CMK (cell line): ENCODE data around the gene PHC3.
"Not testable (repeated sequence)": the region's sequence is repeated elsewhere in the genome, so short reads cannot be mapped to it uniquely, and the experiment has no call there.

ENCODE experiments used
- DNase-seq: peaks from one replicate; pipeline ENCODE4 v3.0.0-alpha.2; 2010; ENCODE audit warnings: low read depth

Gene PHC3

DNA sequence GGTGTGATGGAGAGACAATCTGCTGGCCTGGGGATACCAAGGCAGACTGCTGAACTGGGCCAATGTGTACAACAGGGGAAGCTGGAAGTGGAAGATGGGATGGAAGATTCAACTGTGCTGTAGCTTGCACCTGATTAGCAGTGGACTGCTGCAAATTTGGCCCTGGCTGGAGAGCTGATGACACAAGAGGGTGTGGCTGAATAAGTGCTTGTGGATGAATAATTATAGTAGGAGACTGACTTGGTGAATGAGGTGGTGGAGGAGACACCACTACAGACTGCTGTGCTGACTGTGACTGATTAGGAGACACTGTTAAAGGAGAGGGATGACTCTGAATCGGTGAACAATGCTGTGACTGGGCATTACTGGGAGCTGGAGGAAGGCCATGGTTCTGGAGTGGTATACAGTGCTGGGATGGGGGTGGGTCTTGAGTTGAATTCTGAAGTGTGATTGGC, 52.5 kb downstream of the PHC3 start:
- no peak for DNase-seq

- DNase-seq: no peak
Measured at GRCh38 chr3:170128259-170128976, 53.1 kb downstream of the PHC3 start.

GRCh38 chr3:170117134-170117533, 64.4 kb downstream of the PHC3 start:
- no peak for DNase-seq

- not testable (repeated sequence) for DNase-seq
Measured at GRCh38 chr3:170114165-170114564, 67.4 kb downstream of the PHC3 start.

- DNase-seq: no peak
Measured at GRCh38 chr3:170111147-170111771, 70.3 kb downstream of the PHC3 start.

- no peak for DNase-seq
Measured at GRCh38 chr3:170109579-170110293, 71.8 kb downstream of the PHC3 start.

DNA sequence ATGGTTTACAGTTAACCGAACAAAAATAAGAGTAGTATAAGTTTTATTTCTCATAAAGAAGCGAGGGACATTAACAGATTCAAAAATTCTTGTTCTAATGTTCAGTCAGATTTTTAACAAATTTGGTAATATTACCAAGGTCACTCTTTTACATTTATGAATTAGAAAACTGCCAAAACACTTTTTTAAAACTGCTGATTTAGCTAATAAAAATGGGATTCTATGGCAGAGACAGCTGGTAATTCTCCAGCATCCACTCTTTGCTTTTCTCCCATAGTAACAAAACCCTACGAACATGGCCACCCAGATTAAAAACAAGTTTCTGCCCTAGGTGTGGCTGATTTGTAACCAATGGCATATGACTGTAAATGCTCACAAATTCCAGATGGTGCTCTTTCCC, 72.6 kb downstream of the PHC3 start:
- DNase-seq: no peak

- no peak for DNase-seq
Measured at GRCh38 chr3:170107941-170108340, 73.6 kb downstream of the PHC3 start.

DNA sequence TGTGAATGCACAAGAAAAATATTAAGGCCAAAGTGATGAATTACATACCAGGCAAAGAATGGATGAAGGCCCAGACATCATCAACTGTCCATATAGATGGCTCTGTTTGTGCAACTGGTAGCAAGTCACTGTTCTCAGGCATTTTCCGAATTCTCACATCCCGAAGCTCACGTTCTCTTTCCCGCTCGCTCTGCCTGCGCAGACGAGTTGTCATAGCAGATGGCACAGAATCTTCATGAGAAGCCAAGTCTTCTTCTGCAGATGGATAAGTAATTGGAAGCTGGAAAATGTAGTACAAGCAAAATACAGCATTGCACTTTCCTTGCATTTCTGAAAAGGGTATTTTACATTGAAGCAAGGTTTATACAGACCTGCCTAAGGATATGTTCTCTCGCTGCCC, 79.1 kb downstream of the PHC3 start:
- DNase-seq: no peak

DNA sequence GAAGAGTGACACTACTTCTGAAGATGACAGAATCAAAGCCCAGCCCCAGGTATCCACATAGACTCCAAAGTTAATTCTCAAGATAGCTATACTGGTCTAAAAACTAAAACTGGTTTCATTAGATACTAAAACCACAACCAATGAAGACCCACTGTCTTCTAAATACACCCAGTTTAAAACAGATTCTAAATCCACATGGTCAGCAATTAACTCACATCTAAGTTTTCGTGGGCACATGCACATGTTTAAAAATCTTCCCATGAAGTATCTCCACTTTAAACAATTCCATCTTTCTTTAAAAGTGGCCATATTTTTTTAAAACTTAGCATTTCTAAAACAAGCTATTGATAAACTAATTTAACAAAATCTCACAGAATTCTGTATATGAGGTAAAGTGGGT, 80.6 kb downstream of the PHC3 start:
- no peak for DNase-seq

- DNase-seq: no peak
Measured at GRCh38 chr3:170098753-170099152, 82.8 kb downstream of the PHC3 start.

DNA sequence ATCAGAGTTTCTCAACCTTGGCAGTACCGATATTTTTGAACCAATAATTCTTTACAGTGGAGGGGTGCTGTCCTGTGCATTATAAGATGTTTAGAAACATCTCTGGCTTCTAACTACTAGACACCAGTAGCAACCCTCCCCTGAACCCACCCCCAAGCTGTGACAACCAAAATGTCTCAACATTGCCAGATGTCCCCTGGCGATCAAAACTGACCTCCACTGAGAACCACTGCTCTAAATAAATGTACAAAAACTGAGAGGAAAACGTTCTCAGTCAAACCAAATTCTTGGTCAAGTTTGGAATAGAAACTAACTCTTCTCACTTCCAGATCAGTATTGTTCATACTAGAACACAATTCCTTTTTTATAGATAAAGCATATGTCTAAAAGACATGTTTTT, 85.2 kb downstream of the PHC3 start:
- no peak for DNase-seq

- DNase-seq: no peak
Measured at GRCh38 chr3:170095771-170096170, 85.8 kb downstream of the PHC3 start.

GRCh38 chr3:170092907-170093306, 88.6 kb downstream of the PHC3 start:
- no peak for DNase-seq

DNA sequence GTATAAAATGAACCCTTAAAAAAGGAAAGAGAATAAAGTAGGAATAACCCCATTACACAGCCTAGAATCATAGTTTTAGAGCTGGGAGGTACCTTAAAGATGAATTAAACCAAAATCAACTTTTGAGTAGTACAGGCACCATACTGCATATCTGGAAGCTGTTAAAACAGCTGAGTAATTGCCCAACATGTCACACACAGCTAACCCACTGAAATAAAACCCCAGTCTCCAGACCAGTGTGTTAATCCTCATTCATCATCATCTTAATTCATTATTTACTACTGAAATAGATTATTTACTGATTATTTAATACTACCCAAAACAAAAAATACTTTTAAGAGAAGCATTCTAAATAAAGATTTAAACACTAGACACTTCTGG, 90.9 kb downstream of the PHC3 start:
- DNase-seq: no peak

DNA sequence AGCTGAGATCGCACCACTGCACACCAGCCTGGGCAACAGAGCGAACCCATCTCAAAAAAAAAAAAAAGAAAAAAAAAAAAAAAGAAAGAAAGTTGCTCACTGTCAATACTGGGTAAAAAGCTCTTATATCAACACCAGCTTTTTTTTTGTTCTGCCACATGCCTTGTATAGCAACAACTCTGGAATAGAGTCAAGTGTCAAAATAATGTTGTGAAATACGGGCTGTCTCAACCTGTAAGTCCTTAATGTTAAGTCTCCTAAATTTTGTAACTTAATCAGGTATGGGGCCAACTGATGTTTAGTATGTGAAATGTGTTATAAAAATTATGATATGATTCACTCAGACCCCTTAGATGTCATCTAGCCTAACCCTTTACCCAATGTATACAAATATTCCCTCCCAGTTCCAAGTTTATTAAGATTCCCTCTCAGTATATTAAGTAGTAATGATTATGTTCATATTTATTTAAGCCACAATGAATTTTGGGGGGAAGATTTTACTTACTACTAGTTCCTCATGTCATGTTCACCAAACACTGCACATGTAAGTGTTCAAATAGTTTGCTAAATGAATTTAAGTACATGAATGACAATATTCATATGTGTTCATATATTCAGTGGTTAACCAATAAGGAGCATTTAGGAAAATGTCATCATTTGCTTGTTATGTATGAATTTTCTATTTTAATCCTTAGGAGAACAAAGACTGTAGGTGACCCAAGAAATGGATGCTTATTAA, 91.5 kb downstream of the PHC3 start:
- no peak for DNase-seq

- DNase-seq: no peak
Measured at GRCh38 chr3:170085396-170085795, 96.1 kb downstream of the PHC3 start.

DNA sequence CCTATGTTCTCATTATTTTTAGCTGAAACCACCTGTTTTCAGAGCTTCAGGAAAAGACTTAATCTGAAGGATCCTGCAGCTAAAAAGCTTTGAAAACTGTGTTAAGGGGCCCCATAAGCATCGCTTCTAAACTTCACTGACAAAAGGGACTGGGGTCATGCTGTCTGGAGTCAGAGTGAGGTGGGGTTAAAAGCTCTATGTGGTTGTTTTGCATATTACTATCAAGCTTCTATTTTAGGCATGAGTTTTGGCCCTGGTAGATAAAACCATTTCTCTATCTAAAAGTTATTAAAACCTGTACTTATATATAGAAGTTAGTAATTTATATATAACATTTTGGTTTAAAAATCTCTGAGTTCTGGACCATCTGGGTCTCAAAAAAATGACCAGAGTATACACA, 98.2 kb downstream of the PHC3 start:
- no peak for DNase-seq

DNA sequence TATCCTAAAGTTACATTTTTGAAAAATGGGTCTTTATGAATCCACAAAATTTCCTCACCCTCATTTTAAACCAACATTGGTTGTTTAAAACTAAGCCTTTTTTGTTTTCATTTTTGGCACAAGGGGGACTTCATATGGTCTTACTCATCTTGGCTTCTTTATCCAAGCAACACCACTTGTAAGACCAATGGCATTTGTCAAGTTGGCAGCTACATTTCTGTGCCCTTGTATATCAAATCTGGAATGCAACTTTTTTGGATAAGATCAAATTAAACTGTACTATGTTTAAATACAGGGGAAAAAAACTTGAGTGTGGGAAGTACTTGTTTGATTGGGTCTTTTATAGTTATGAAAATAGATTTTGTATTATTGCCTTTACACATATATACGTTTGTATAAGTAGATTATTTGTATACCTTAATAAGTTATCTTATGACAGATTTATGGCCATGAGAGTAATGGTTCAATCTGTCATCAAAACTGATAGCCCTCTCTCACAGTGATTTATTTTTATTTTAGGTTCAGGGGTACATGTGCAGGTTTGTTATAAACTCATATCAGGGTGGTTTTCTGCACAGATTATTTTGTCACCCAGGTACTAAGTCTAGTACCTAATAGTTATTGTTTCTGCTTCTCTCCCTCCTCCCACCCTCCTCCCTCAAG, 100.3 kb downstream of the PHC3 start:
- no peak for DNase-seq

DNA sequence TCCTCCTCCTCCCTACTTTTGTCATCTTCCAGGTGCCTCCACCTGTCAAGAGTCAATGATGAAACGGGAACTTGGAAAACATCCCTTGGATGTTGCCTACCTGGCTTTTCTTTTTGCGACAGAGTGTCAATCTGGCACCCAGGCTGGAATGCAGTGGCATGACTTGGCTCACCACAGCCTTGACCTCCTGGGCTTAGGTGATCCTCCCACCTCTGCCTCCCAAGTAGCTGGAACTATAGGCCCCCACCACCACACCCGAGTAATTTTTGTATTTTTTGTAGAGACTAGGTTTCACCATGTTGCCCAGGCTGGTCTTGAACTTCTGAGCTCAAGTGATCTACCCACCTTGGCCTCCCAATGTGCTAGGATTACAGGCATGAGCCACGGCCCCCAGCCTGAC, 100.9 kb downstream of the PHC3 start:
- no peak for DNase-seq

GRCh38 chr3:170079536-170080165, 101.9 kb downstream of the PHC3 start:
- DNase-seq: no peak
